ENCODE measurements around the gene MST1R. TPM values are rescaled to one million over a fixed set of nuclear protein-coding genes. Genes with fewer than 3 reads are reported as not detected.
A peak's percentile ranks its signal among the peaks of the same experiment; 100 is the strongest.

Gene MST1R
- total and polyA plus RNA-seq, 9 of the 15 experiments (the other 6 are each of a cell fraction or from before 2014, with no cell fraction given): 1.3 to 10.0 (median 3.8) TPM

- TF ChIP-seq REST (IDR thresholded peaks at IDR 0.05; ENCODE audit: borderline replicate concordance) (peak; percentile 64; the same call in 1 of the 2 replicates), REST (CRISPR knock-in tag; IDR thresholded peaks at IDR 0.05; ENCODE audit: low read depth) (no peak), CTCF (IDR thresholded peaks at IDR 0.05 in 2 of 3, conservative IDR thresholded peaks at IDR 0.05 in 1 of 3; ENCODE audit: insufficient read depth in 2 of 3, low read depth in 1 of 3, low read length in 3 of 3) (peak; percentile 50 to 61 (median 58); a peak in 5 of 6 replicates), DEAF1 (CRISPR knock-in tag; IDR thresholded peaks at IDR 0.05) (0 out of 2 replicates have a peak, but pooled peaks have one; percentile 23), DPF2 (IDR thresholded peaks at IDR 0.05) (no peak), UBTF (IDR thresholded peaks at IDR 0.05; ENCODE audit: borderline replicate concordance in 1 of 2, low read depth in 2 of 2, low read length in 2 of 2) (no peak)
Measured at GRCh38 chr3:49841126-49841696, 62.5 kb downstream of the MST1R start (continued).
